Left colon (tissue), 2 donors: ENCODE measurements around the gene HECTD1. TPM values are rescaled to one million over a fixed set of nuclear protein-coding genes. Genes with fewer than 3 reads are reported as not detected.
A peak's percentile ranks its signal among the peaks of the same experiment; 100 is the strongest.

ENCODE experiments used
- ATAC-seq: fragments of 200-7000 bp; cut with Tn5 transposase; one replicate; pipeline ENCODE4 v1.9.1; 2020; ENCODE audit warnings: mild to moderate bottlenecking, moderate library complexity
- DNase-seq, 2 donors: peaks; one replicate each; pipeline ENCODE4 v3.0.0-alpha.2; 2020
- intact Hi-C, 2 donors: fragments of 100-400 bp; cut with DNase I in 1 of 2; cut with micrococcal nuclease in 1 of 2; formaldehyde crosslinking; loops; one replicate each; pipeline versions ENCODE4 v1.11.2 to v1.14.0; 2022; cut with DNase I, micrococcal nuclease
- total RNA-seq, 2 donors: library from RNA; stranded (reverse); fragmentation: NEBNext Ultra II Directional; extraction: Animal tissue kit (Norgen Biotek cat#: 25700); gene quantifications; one replicate each; pipeline ENCODE4 v1.2.1, GENCODE V29; 2021
- donor health status: DM: no; HTN: no; CAD: no.
- donor health status: DM: yes; HTN: yes; CAD: no.

Gene HECTD1
- total RNA-seq, 2 donors from 2014 or later = 129 to 142 TPM

DNA sequence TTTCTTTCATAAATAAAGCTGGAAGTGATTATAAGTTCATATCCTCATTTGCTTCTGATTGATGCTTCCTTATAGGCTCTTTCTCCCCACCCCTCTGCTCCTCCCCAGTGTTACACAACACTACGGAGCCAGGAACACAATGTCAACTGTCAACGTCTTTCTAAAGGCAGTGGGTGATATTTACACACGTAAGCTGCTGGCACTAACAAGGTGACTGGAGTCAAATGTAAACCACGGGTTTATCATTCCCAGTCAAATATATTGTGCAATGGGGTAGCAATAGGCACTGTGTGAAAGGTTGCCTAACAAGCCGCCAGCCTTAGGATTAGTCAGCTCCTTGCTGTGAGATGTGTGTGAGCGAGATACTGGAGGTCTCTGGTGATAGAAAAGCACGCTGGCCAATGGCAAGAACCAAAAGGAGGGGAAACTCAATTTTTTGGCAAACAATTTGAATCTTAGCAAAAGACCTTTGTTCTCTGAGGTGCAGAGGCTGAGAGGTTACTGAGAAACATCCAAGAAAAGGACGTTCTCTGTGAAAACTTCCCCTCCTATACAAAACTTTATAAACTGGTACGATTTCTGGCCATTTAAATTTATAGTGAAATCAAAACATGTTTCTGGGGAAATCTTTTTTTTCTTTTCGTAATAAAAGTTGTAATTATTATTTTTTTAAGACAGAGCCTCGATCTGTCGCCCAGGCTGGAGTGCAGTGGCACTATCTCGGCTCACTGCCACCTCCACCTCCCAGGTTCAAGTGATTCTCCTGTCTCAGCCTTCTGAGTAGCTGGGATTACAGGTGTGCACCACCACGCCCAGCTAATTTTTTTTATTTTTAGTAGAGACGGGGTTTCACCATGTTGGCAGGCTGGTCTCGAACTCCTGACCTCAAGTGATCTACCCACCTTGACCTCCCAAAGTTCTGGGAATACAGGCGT is 22.3 kb upstream of the HECTD1 start:
- DNase-seq (peak; percentile 69 to 86), ATAC-seq (peak; percentile 95)
- intact Hi-C loops = no loop called here

DNA sequence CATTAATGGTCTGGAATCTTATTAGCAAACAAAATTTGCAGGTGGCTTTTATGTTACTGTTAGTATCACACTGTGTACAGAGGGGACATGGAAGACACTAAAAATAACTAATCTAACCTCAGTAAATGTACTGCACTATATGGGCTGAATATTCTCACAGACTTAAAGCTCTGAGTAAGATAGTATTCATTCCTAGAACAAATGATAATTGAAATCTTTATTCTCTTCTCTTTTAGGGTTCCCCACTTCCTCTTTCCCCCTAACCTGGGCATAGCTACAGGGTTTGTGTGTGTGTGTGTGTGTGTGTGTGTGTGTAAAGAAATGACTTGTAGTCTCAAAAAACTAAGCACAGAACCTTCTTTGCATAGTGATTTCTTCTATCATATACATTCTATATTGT is 21.4 kb upstream of the HECTD1 start:
- no peak for DNase-seq
- intact Hi-C loops = no loop called here
- peak; percentile 11 for ATAC-seq

- no peak for ATAC-seq
- no peak for DNase-seq
- intact Hi-C loops = no loop called here
Observed at GRCh38 chr14:31228533-31228932, 20.9 kb upstream of the HECTD1 start.

DNA sequence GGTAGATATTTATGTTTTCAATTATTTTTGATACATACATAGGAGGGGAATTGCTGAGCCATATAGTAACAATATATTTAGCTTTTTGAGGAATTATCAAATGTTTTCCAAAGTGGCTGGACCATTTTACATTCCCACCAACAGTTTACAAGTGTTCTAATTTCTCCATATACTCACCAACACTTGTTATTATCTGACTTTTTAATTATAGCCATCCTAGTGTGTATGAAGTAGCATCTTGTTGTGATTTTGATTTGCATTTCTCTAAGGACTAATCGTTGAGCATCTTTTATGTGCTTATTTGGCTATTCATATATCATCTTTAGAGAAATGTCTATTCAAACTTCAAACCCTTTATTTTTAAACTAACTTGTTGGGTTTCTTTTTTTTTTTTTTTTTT is 17.2 kb upstream of the HECTD1 start:
- intact Hi-C loops = no loop called here
- ATAC-seq (no peak), DNase-seq (no peak)

GRCh38 chr14:31223331-31223730 is 15.7 kb upstream of the HECTD1 start:
- ATAC-seq = no peak
- intact Hi-C loops = no loop called here
- DNase-seq = no peak

DNA sequence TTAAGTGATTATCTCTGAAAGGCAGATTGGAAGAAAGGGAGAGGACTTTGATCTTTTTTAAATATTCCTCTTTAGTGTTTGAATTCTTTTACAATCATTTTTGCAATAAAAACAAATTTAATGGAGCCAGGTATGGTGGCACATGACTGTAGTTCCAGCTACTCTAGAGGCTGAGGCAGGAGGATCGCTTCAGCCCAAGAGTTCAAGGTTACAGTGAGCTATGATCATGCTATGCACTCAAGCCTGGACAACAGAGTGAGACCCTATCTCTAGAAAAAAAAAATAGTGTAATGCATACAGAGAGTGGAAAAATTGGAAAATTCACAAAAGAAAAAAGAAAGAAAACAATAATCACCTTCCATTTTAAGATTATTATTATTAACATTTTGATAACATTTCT is 15.2 kb upstream of the HECTD1 start:
- DNase-seq (no peak), ATAC-seq (peak; percentile 21)
- intact Hi-C loops = no loop called here

- DNase-seq = no peak
- ATAC-seq = no peak
- intact Hi-C loops = no loop called here
Observed at GRCh38 chr14:31221266-31221665, 13.7 kb upstream of the HECTD1 start.

DNA sequence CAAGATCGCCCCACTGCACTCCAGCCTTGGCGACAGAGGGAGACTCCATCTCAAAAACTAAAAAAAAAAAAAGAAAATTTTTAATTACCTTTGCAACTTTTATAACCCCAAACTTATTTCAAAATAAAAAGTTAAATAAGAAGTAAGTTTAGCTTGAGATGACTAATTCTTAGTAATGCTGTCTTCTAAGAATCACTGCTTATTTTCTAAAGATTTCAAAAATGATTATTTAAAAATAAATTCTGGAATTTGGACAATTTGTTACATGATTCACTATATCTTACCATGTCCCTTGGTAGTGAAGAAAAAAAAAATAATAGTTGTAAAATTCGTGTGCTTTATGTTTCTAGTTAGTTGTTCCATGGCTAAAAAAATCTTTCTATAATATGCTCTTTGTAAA is 11.6 kb upstream of the HECTD1 start:
- intact Hi-C loops = no loop called here
- ATAC-seq (no peak), DNase-seq (no peak)

- ATAC-seq (no peak), DNase-seq (no peak)
- intact Hi-C loops = no loop called here
Observed at GRCh38 chr14:31216359-31216758, 8.8 kb upstream of the HECTD1 start.

- ATAC-seq (no peak), DNase-seq (no peak)
- intact Hi-C loops = no loop called here
Observed at GRCh38 chr14:31212893-31213292, 5.3 kb upstream of the HECTD1 start.

DNA sequence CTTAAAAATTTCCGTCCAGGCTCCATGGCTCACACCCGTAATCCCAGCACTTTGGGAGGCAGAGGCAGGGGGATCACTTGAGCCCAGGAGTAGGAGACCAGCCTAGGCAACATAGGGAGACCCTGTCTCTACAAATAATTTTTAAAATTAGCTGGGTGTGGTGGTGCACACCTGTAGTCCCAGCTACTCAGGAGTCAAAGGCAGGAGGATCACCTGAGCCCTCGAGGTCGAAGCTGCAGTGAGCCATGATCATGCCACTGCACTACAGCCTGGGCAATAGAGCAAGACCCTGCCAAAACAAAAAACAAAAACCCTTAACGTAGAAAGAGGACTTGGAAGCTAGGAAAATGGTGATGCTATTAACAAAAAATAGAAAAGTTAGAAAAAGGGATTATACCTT is 2.0 kb upstream of the HECTD1 start:
- DNase-seq (no peak), ATAC-seq (no peak)
- intact Hi-C loops = no loop called here

DNA sequence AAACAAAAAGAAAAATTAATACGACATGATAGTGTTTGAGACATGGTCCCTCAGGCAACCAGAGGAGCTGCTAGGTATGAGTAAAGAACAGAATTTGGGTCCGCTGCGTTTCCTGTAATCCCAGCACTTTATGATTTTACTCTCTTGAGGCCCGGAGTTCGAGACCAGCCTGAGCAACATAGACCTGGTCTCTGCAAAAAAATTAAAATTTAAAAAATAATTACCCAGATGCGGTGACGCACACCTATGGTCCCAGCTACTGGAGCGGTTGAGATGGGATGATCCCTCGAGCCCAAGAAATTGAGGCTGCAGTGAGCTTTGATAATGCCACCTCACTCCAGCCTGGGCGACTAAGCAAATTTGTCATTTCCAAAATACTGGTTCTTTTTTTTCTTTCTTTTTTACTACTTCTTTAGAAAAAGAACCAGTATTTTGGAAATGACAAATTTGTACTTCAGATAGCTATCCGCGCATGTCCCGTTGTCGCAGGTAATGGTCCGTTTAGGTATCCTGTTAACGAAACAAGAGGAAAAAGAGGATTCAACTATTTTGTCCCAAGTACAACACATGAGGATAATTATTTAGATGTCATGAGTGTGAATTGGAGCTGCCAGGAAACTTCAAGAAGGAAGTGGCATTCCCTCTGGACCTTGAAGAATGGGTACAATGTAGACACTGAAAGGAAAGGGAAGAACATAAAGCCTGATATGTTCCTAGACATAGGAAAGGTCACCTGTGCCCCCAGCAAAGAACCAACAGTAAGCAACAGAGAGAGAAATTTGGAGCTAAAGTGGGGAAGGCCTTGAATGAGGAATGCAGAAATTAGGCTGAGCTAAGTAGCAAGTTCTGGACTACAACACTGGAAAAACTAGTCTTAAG is 1.2 kb upstream of the HECTD1 start:
- ATAC-seq = no peak
- peak in 1 of 2 donors; percentile 26 for DNase-seq
- intact Hi-C loops = no loop called here

DNA sequence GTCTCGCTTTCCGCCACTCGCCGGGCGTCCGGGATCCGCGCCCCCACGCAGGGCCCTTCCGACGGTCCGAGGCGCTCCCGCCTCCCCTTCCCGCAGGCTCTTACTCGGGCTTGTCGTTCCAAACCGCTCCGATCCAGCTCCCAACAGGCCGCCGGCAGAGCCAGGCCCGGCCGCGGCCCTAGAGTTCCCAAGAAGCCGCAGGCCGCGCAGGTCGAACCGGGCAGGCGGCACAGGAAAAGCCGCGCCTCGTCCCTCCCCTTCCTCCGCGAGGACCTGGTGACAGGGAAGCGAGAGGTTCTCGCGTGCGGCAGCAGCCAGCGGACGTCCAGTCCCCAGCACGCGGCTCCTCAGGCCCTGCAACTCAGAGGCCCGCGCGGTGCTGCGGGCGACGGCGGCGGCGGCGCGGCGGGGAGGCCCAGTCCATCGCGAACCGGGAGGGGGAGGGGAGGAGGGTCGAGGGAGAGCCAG is 272 bp downstream of the HECTD1 start:
- ATAC-seq = peak; percentile 64
- intact Hi-C loops = no loop called here

DNA sequence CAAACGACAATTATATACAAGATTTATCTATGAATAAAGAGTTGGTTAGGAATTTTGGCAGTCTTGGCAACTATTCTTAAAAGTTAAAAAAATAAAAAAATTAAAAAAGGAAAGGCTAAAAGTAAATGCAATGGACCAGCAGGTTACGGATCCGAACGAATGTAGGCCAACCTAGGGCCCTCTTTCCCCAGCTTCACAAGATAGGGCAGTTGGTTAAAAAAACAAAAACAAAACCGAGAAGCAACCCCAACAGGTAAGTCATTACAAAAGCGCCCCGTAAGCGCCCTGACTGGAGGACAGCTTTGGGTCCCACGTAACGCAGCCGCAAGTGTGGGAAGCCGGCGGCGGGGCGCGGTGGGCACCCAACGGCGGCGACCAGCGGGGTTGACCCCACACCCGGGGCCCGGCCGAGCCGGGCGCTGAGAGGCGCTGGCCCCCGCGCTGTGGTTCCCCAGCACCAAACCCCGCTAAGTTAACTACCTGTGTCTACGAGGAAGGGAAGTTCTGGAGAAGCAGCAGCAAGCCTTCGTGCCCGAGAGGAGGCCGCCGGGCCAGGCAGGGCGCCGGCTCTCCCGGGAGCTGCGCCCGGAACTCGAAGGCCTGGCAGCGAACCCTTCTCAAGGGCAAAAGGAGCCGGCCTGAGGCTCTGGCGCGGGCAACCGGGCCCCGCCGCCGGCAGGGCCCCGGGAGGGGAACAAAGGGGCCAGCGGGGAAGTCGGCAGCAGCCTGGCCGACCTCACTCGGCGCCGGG is 882 bp downstream of the HECTD1 start:
- intact Hi-C loops = no loop called here
- ATAC-seq (peak; percentile 32), DNase-seq (peak; percentile 31 to 61)

More for the DNA sequence above, 272 bp downstream of the HECTD1 start:
- peak in 1 of 2 donors; percentile 92 for DNase-seq

DNA sequence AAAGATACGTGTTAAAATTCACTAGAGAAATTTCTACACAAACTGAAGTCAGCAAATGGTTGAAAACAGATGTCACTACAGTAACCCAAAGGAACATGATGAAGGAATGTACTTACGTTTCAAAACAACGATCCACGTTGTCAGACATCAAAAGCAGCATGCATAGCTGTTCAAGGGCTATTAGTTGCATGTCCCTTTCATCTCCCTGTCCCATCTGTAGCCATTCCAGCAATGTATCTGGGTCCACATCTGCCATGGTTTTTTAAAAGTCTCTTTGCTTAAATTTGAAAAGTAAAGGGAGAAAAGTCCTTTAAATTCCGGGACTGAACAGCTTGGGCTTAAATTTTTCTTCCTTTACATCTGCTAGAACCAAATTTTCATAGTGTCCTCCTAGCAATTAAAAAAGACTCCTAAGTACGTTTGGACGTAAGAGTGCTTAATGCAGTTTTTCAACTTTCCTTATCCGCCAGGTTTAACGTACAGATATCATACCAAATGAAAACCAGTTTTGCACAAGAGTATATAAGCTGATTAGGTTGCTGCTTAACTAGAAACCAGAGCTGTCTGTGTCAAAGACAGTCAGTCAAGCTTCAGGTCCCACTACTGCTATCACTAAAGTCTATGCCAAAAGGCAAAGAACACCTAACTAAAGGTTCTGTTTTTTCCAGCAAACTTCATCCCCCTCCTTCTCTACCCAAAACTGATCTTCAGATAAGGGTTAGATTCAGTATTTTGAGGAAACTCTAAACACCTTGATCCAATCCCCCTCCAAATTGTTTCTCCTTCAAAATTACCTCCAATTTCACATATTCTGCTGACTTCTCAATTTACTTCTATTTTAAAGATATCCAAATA is 1.7 kb downstream of the HECTD1 start:
- intact Hi-C loops = no loop called here
- ATAC-seq (no peak), DNase-seq (no peak)

DNA sequence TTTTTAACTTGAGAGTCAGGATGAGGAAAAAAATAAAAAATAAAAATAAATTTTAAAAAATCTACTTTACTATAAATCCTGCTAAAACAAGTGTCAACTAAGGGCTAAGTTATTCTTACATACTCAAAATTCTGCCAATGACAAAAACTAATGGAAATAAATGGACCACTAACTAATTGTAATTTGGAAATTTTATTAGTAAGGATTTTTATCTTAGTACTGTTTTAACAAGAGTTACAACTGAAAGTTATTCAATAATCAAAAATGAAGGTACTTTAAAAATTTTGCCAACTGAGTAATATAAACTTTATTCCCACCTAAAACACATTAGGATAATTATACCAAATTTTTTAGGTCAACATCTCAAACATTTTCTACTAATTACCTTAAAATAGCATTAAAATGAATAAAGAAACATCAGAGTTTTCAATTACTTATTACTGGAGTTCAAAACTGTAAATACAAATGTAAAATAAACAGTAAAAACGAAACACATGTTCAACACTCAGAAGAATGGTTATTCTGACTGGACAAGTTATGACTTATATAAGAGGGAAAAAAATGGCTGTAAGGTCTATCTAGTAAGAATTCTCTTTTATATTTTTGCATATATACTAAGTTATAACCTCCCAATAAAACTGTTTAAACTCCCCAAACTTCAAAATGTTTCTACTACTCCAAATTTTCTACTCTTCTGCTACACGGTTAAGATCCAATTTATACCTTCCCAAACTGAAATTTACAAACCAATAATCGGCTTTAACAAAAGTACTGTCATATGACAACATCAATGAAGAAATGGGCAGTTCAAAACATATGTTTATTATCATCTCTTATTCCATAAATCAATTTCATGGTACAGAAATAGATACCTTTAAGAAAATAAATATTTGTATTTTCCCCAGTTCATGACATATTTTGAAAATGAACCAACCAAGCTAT is 2.7 kb downstream of the HECTD1 start:
- ATAC-seq (no peak), DNase-seq (no peak)
- intact Hi-C loops = no loop called here
